Fibroblast of mammary gland (primary cell): ENCODE measurements around the gene ADIPOR1.
"Not testable (repeated sequence)": the region's sequence is repeated elsewhere in the genome, so short reads cannot be mapped to it uniquely, and the experiment has no call there.

Experiments used
- DNase-seq: peaks from one replicate; pipeline ENCODE4 v3.0.0-alpha.2; 2010; ENCODE audit warnings: low read depth
- H3K4me3 ChIP-seq: 2 replicates; pipeline ENCODE4 v1.5.1; 2011; ENCODE audit warnings: low read depth, mild to moderate bottlenecking, low read length, moderate library complexity; ENCODE audit not compliant: control insufficient read depth
- TF ChIP-seq, protein P1 (sequence below): conservative IDR thresholded peaks from 2 replicates; pipeline ENCODE4 v1.5.1; 2011; ENCODE audit warnings: low read depth, low read length, inconsistent platforms; ENCODE audit not compliant: control insufficient read depth, insufficient read depth

Gene ADIPOR1

DNA sequence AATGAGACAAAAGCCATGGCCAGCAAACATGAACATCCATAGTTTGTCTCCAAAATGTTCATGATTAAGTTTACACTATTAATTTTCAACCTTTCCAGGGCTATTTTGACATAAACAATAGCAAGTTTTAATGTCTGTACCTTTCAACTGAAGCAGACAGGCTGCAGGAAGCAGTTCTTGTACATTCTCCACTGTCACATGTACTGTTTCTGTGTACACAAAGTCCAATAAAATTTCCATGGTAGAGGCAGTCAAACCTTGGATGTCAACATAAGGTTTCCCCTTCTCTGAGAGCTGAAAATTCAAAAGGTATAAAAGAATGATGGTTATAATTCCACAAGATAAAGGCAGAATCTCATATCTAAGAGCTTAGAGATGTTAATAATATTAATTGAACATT is 38.5 kb downstream of the ADIPOR1 start:
- H3K4me3 ChIP-seq: no peak overlapping the region
- TF ChIP-seq, protein P1, sequence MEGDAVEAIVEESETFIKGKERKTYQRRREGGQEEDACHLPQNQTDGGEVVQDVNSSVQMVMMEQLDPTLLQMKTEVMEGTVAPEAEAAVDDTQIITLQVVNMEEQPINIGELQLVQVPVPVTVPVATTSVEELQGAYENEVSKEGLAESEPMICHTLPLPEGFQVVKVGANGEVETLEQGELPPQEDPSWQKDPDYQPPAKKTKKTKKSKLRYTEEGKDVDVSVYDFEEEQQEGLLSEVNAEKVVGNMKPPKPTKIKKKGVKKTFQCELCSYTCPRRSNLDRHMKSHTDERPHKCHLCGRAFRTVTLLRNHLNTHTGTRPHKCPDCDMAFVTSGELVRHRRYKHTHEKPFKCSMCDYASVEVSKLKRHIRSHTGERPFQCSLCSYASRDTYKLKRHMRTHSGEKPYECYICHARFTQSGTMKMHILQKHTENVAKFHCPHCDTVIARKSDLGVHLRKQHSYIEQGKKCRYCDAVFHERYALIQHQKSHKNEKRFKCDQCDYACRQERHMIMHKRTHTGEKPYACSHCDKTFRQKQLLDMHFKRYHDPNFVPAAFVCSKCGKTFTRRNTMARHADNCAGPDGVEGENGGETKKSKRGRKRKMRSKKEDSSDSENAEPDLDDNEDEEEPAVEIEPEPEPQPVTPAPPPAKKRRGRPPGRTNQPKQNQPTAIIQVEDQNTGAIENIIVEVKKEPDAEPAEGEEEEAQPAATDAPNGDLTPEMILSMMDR: no peak
- DNase-seq: no peak

DNA sequence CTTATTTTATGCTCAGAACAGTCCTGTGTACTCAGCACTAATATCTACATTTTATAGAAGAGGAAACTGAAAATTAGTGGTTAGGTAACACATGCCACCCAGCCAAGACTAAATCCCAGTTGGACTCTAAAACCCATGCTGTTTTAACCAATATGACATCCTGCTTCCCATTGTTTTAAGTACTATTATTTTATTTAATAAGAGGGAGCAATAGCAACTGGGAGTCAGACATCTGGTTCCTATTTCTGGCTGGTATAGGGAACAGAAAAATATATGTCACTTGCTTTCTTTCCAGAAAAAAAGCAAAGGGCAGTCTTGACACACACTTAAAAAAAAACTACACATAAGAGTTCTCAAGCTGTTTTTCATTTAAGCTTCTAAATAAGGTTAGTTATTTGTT is 43.0 kb downstream of the ADIPOR1 start:
- TF ChIP-seq, protein P1: no peak
- DNase-seq: no peak

DNA sequence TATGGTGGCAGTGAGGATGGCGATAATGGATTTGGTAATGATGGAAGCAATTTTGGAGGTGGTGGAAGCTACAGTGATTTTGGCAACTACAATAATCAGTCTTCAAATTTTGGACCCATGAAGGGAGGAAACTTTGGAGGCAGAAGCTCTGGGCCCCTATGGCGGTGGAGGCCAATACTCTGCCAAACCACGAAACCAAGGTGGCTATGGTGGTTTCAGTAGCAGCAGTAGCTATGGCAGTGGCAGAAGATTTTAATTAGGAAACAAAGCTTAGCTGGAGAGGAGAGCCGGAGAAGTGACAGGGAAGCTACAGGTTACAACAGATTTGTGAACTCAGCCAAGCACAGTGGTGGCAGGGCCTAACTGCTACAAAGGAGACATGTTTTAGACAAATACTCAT is 45.6 kb downstream of the ADIPOR1 start:
- DNase-seq: not testable (repeated sequence)

More for the DNA sequence above, 43.0 kb downstream of the ADIPOR1 start:
- no peak overlapping the region for H3K4me3 ChIP-seq

DNA sequence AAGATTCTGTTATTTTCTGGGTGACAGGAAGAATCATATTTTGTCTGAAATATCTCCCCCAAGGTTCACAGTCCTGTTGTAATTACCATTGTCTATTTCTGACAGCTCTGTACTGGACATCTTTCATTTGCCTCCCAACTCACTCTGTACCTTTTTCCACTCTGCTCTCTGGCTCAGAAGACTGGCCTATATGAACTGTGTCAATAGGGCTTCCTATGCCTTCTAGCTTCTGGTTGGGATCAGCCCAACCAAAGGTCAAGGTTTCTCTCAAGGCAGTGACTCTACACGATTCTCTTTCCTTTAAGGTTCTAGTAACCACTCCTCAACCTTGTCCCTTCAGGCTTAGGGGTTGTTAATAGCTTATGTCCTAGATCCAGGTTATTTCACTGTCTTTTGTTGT is 48.6 kb downstream of the ADIPOR1 start:
- DNase-seq: no peak
- TF ChIP-seq, protein P1: no peak
- no peak overlapping the region for H3K4me3 ChIP-seq

More for the DNA sequence above, 45.6 kb downstream of the ADIPOR1 start:
- H3K4me3 ChIP-seq: not testable (repeated sequence)

DNA sequence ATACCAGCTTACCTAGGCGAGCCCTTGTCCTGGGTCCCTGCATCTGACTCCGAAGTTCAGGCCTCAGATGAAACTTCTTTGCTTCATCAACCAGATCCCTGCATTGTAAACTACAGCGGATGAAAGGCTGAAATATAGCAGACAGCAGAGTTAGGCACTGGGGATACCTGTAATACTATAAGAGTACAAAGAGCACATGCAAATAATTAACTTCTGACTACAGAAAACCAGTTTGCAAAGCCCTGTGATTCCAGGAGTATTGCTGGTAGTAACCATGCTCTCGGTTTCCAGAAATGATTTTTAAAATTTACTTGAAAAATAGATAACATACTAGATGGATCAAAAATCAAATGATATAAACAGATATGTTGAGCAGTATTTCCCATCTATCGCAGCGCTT is 49.1 kb downstream of the ADIPOR1 start:
- no peak overlapping the region for H3K4me3 ChIP-seq
- TF ChIP-seq, protein P1: no peak
- DNase-seq: no peak

DNA sequence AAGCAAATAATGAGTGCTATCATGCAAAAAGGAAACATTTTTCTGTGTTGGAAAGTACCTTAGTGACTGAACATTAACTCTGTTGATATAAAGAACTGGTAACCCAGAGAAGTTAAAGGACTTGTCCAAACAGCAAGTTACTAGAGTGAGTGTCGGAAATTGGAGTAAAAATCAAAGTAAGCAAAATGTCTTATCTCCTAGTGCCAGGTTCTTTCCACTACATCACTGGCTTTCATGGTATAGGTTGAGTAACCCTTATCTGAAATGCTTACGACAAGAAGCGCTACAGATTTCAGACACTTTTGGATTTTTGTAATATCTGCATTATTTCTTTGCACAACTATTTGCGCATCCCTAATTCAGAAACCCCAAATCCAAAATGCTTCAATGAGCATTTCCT is 52.8 kb downstream of the ADIPOR1 start:
- no peak for DNase-seq
- no peak overlapping the region for H3K4me3 ChIP-seq
- TF ChIP-seq, protein P1: no peak

DNA sequence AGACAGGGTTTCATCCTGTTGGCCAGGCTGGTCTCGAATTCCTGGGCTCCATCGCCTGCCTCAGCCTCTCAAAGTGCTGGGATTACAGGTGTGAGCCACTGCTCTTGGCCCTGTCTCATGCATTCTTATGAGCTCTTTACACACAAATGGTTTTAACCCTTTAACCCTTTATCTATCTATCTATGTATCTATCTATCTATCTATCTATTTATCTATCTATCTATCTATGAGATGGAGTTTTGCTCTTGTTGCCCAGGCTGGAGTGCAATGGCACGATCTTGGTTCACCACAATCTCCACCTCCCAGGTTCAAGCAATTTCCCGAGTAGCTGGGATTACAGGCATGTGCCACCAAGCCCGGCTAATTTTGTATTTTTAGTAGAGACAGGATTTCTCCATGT is 54.3 kb downstream of the ADIPOR1 start:
- not testable (repeated sequence) for DNase-seq, H3K4me3 ChIP-seq

DNA sequence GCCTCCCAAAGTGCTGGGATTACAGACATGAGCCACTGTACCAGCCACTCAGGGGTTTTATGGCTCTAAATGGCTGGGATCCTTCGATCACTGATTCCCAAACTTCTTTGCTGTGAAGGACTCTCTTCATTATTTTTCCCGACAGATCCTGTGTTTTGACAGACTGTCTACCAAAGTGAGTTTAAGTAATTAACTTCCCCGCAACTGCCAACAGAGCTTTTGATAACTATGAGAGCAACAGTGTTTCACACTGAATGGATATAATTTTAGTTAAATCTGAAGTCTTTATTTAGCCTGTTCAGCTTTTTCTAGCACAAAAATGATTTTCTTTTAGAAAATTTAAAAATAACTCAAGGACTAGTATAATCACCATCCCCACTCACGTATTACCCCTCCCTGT is 56.6 kb downstream of the ADIPOR1 start:
- no peak for DNase-seq
- H3K4me3 ChIP-seq: no peak overlapping the region
- TF ChIP-seq, protein P1: no peak
